LNCAP (cell line): ENCODE results near the gene UTP4.

ENCODE experiments used
- TF ChIP-seq, protein P1 (sequence below): fragments of 450-650 bp; IDR thresholded peaks from 2 replicates; pipeline ENCODE4 v1.5.1; 2017; ENCODE audit warnings: mild to moderate bottlenecking

The UTP4 gene

DNA sequence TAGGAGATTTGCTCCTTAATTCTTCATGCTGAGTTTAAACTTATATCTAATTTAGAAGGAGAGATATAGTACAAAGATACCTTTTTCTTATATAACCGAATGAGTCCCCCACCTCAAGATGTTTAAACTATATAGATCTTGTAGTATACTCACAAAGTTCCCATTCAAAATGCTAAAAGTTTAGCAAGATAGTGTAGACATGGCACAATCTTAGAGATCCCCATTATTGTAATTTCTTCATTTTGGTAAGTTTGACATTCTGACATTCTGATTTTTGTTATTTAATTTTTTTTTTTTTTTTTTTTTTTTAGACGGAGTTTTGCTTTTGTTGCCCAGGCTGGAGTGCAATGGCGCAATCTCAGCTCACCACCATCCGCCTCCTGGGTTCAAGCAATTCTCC, 77.3 kb downstream of the UTP4 start:
- TF ChIP-seq, protein P1, sequence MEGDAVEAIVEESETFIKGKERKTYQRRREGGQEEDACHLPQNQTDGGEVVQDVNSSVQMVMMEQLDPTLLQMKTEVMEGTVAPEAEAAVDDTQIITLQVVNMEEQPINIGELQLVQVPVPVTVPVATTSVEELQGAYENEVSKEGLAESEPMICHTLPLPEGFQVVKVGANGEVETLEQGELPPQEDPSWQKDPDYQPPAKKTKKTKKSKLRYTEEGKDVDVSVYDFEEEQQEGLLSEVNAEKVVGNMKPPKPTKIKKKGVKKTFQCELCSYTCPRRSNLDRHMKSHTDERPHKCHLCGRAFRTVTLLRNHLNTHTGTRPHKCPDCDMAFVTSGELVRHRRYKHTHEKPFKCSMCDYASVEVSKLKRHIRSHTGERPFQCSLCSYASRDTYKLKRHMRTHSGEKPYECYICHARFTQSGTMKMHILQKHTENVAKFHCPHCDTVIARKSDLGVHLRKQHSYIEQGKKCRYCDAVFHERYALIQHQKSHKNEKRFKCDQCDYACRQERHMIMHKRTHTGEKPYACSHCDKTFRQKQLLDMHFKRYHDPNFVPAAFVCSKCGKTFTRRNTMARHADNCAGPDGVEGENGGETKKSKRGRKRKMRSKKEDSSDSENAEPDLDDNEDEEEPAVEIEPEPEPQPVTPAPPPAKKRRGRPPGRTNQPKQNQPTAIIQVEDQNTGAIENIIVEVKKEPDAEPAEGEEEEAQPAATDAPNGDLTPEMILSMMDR = no peak

- TF ChIP-seq, protein P1 = no peak
These were observed 85.0 kb downstream of the UTP4 start for GRCh38 chr16:69217433-69217832.
